ENCODE measurements around the gene CADPS2. TPM values are rescaled to one million over a fixed set of nuclear protein-coding genes. Genes with fewer than 3 reads are reported as not detected.

CADPS2 gene
- total and polyA plus RNA-seq, 4 donors: 5.9 to 23.8 (median 11.0) TPM

GRCh38 chr7:122827763-122828162, 58.5 kb downstream of the CADPS2 start:
- Histone ChIP-seq H3K4me3 (ENCODE audit: low read length in 2 of 2) (no peak overlapping the region), H3K27me3 (ENCODE audit: control insufficient read depth in 1 of 2, insufficient read depth in 2 of 2, low read length in 1 of 2) (no peaks in the 10 kb centered on the region), H3K36me3 (ENCODE audit: control insufficient read depth in 1 of 2, insufficient read depth in 2 of 2, low read length in 1 of 2) (no peaks in the 10 kb centered on the region), H3K4me1 (ENCODE audit: control insufficient read depth in 1 of 2, insufficient read depth in 2 of 2, low read length in 2 of 2) (no peaks in the 10 kb centered on the region), H3K9me3 (ENCODE audit: control insufficient read depth, low read length) (peaks cover 1% of the 10 kb centered on the region), H3K27ac (ENCODE audit: low read depth in 1 of 2, low read length in 2 of 2) (no peak overlapping the region)
- DNase-seq (no peak), ATAC-seq (ENCODE audit: low FRiP score) (no peak)
- intact Hi-C loops (cut with DNase I): no loop called here

- WGBS, 2 donors: 88 to 93% methylated on average over 3 of the region's 3 CpGs
- Histone ChIP-seq H3K4me1 (ENCODE audit: control insufficient read depth in 1 of 2, insufficient read depth in 2 of 2, low read length in 2 of 2) (no peaks in the 10 kb centered on the region), H3K27me3 (ENCODE audit: control insufficient read depth in 1 of 2, insufficient read depth in 2 of 2, low read length in 1 of 2) (no peaks in the 10 kb centered on the region), H3K9me3 (ENCODE audit: control insufficient read depth, low read length) (no peaks in the 10 kb centered on the region), H3K36me3 (ENCODE audit: control insufficient read depth in 1 of 2, insufficient read depth in 2 of 2, low read length in 1 of 2) (no peaks in the 10 kb centered on the region), H3K4me3 (ENCODE audit: low read length in 2 of 2) (no peak overlapping the region), H3K27ac (ENCODE audit: low read depth in 1 of 2, low read length in 2 of 2) (no peak overlapping the region)
- DNase-seq (no peak), ATAC-seq (ENCODE audit: low FRiP score) (no peak)
- intact Hi-C loops (cut with DNase I): no loop called here
These were observed 72.4 kb downstream of the CADPS2 start for GRCh38 chr7:122813845-122814244.

- 92 to 95% methylated on average over 1 of the region's 1 CpG for WGBS, 2 donors
- Histone ChIP-seq H3K4me1 (ENCODE audit: control insufficient read depth in 1 of 2, insufficient read depth in 2 of 2, low read length in 2 of 2) (no peaks in the 10 kb centered on the region), H3K36me3 (ENCODE audit: control insufficient read depth in 1 of 2, insufficient read depth in 2 of 2, low read length in 1 of 2) (no peaks in the 10 kb centered on the region), H3K27ac (ENCODE audit: low read depth in 1 of 2, low read length in 2 of 2) (no peak overlapping the region), H3K4me3 (ENCODE audit: low read length in 2 of 2) (no peak overlapping the region), H3K27me3 (ENCODE audit: control insufficient read depth in 1 of 2, insufficient read depth in 2 of 2, low read length in 1 of 2) (no peaks in the 10 kb centered on the region), H3K9me3 (ENCODE audit: control insufficient read depth, low read length) (no peaks in the 10 kb centered on the region)
- intact Hi-C loops (cut with DNase I): no loop called here
- no peak for DNase-seq
- ATAC-seq (ENCODE audit: low FRiP score): no peak
These were observed 82.4 kb downstream of the CADPS2 start for GRCh38 chr7:122803851-122804250.

GRCh38 chr7:122803323-122803722, 82.9 kb downstream of the CADPS2 start:
- no peak for DNase-seq
- Histone ChIP-seq H3K4me1 (ENCODE audit: control insufficient read depth in 1 of 2, insufficient read depth in 2 of 2, low read length in 2 of 2) (no peaks in the 10 kb centered on the region), H3K36me3 (ENCODE audit: control insufficient read depth in 1 of 2, insufficient read depth in 2 of 2, low read length in 1 of 2) (no peaks in the 10 kb centered on the region), H3K9me3 (ENCODE audit: control insufficient read depth, low read length) (no peaks in the 10 kb centered on the region), H3K27me3 (ENCODE audit: control insufficient read depth in 1 of 2, insufficient read depth in 2 of 2, low read length in 1 of 2) (no peaks in the 10 kb centered on the region), H3K27ac (ENCODE audit: low read depth in 1 of 2, low read length in 2 of 2) (no peak overlapping the region), H3K4me3 (ENCODE audit: low read length in 2 of 2) (no peak overlapping the region)
- WGBS, 2 donors: 32 to 41% methylated on average over 2 of the region's 2 CpGs
- intact Hi-C loops (cut with DNase I): no loop called here
- no peak for ATAC-seq (ENCODE audit: low FRiP score)

GRCh38 chr7:122802301-122802751, 83.9 kb downstream of the CADPS2 start:
- ATAC-seq (ENCODE audit: low FRiP score): no peak
- no peak overlapping the region for H3K27ac ChIP-seq (ENCODE audit: low read depth in 1 of 2, low read length in 2 of 2)
- no peaks in the 10 kb centered on the region for H3K9me3 ChIP-seq (ENCODE audit: control insufficient read depth, low read length)
- DNase-seq: no peak
- WGBS, 2 donors: 66 to 75% methylated on average over 6 of the region's 6 CpGs
- no peaks in the 10 kb centered on the region for H3K36me3 ChIP-seq (ENCODE audit: control insufficient read depth in 1 of 2, insufficient read depth in 2 of 2, low read length in 1 of 2)
- H3K27me3 ChIP-seq (ENCODE audit: control insufficient read depth in 1 of 2, insufficient read depth in 2 of 2, low read length in 1 of 2): no peaks in the 10 kb centered on the region
- no peak overlapping the region for H3K4me3 ChIP-seq (ENCODE audit: low read length in 2 of 2)
- intact Hi-C loops (cut with DNase I): no loop called here
- H3K4me1 ChIP-seq (ENCODE audit: control insufficient read depth in 1 of 2, insufficient read depth in 2 of 2, low read length in 2 of 2): no peaks in the 10 kb centered on the region

- Histone ChIP-seq H3K36me3 (ENCODE audit: control insufficient read depth in 1 of 2, insufficient read depth in 2 of 2, low read length in 1 of 2) (no peaks in the 10 kb centered on the region), H3K4me1 (ENCODE audit: control insufficient read depth in 1 of 2, insufficient read depth in 2 of 2, low read length in 2 of 2) (no peaks in the 10 kb centered on the region), H3K9me3 (ENCODE audit: control insufficient read depth, low read length) (peaks cover 2% of the 10 kb centered on the region), H3K27ac (ENCODE audit: low read depth in 1 of 2, low read length in 2 of 2) (no peak overlapping the region), H3K27me3 (ENCODE audit: control insufficient read depth in 1 of 2, insufficient read depth in 2 of 2, low read length in 1 of 2) (no peaks in the 10 kb centered on the region), H3K4me3 (ENCODE audit: low read length in 2 of 2) (no peak overlapping the region)
- ATAC-seq (ENCODE audit: low FRiP score): no peak
- no peak for DNase-seq
- 84 to 95% methylated on average over 3 of the region's 3 CpGs for WGBS, 2 donors
- intact Hi-C loops (cut with DNase I): no loop called here
These were observed 94.2 kb downstream of the CADPS2 start for GRCh38 chr7:122791959-122792545.

- Histone ChIP-seq H3K27me3 (ENCODE audit: control insufficient read depth in 1 of 2, insufficient read depth in 2 of 2, low read length in 1 of 2) (no peaks in the 10 kb centered on the region), H3K4me1 (ENCODE audit: control insufficient read depth in 1 of 2, insufficient read depth in 2 of 2, low read length in 2 of 2) (no peaks in the 10 kb centered on the region), H3K9me3 (ENCODE audit: control insufficient read depth, low read length) (peaks cover 2% of the 10 kb centered on the region), H3K36me3 (ENCODE audit: control insufficient read depth in 1 of 2, insufficient read depth in 2 of 2, low read length in 1 of 2) (no peaks in the 10 kb centered on the region), H3K4me3 (ENCODE audit: low read length in 2 of 2) (no peak overlapping the region), H3K27ac (ENCODE audit: low read depth in 1 of 2, low read length in 2 of 2) (no peak overlapping the region)
- intact Hi-C loops (cut with DNase I): no loop called here
- 88 to 90% methylated on average over 2 of the region's 2 CpGs for WGBS, 2 donors
- ATAC-seq (ENCODE audit: low FRiP score): no peak
- DNase-seq: no peak
These were observed 95.7 kb downstream of the CADPS2 start for GRCh38 chr7:122790591-122790990.

GRCh38 chr7:122790132-122790531, 96.1 kb downstream of the CADPS2 start:
- H3K27ac ChIP-seq (ENCODE audit: low read depth in 1 of 2, low read length in 2 of 2): no peak overlapping the region
- no peaks in the 10 kb centered on the region for H3K36me3 ChIP-seq (ENCODE audit: control insufficient read depth in 1 of 2, insufficient read depth in 2 of 2, low read length in 1 of 2)
- ATAC-seq (ENCODE audit: low FRiP score): no peak
- H3K4me3 ChIP-seq (ENCODE audit: low read length in 2 of 2): no peak overlapping the region
- no peaks in the 10 kb centered on the region for H3K4me1 ChIP-seq (ENCODE audit: control insufficient read depth in 1 of 2, insufficient read depth in 2 of 2, low read length in 2 of 2)
- DNase-seq: no peak
- H3K27me3 ChIP-seq (ENCODE audit: control insufficient read depth in 1 of 2, insufficient read depth in 2 of 2, low read length in 1 of 2): no peaks in the 10 kb centered on the region
- H3K9me3 ChIP-seq (ENCODE audit: control insufficient read depth, low read length): peaks cover 2% of the 10 kb centered on the region
- WGBS, 2 donors: 84 to 91% methylated on average over 3 of the region's 3 CpGs
- intact Hi-C loops (cut with DNase I): no loop called here

GRCh38 chr7:122789156-122789555, 97.1 kb downstream of the CADPS2 start:
- Histone ChIP-seq H3K27me3 (ENCODE audit: control insufficient read depth in 1 of 2, insufficient read depth in 2 of 2, low read length in 1 of 2) (no peaks in the 10 kb centered on the region), H3K27ac (ENCODE audit: low read depth in 1 of 2, low read length in 2 of 2) (no peak overlapping the region), H3K4me1 (ENCODE audit: control insufficient read depth in 1 of 2, insufficient read depth in 2 of 2, low read length in 2 of 2) (no peaks in the 10 kb centered on the region), H3K36me3 (ENCODE audit: control insufficient read depth in 1 of 2, insufficient read depth in 2 of 2, low read length in 1 of 2) (no peaks in the 10 kb centered on the region), H3K9me3 (ENCODE audit: control insufficient read depth, low read length) (peaks cover 2% of the 10 kb centered on the region), H3K4me3 (ENCODE audit: low read length in 2 of 2) (no peak overlapping the region)
- ATAC-seq (ENCODE audit: low FRiP score): no peak
- no peak for DNase-seq
- intact Hi-C loops (cut with DNase I): no loop called here
- 38 to 51% methylated on average over 1 of the region's 1 CpG for WGBS, 2 donors

Data from aorta (tissue), 5 donors.